Measurements from ENCODE around the gene MGAT4C.

MGAT4C gene

GRCh38 chr12:85948340-85948739, 307.9 kb downstream of the MGAT4C start (continued):
- TF ChIP-seq PATZ1 (CRISPR knock-in tag; IDR thresholded peaks at IDR 0.05; ENCODE audit: borderline replicate concordance) (no peak), ARNTL (CRISPR knock-in tag; IDR thresholded peaks at IDR 0.05; ENCODE audit: borderline replicate concordance, low read depth) (no peak), RARB (CRISPR knock-in tag; IDR thresholded peaks at IDR 0.05) (no peak), CSRNP3 (CRISPR knock-in tag; IDR thresholded peaks at IDR 0.05) (no peak)

GRCh38 chr12:85947286-85947685, 308.9 kb downstream of the MGAT4C start:
- no peak for TF ChIP-seq ZFP3 (CRISPR knock-in tag; IDR thresholded peaks at IDR 0.05)
- no peak for TF ChIP-seq GLIS3 (CRISPR knock-in tag; IDR thresholded peaks at IDR 0.05)
- TF ChIP-seq OSR1 (CRISPR knock-in tag; IDR thresholded peaks at IDR 0.05) = no peak
- no peak for TF ChIP-seq ARNTL (CRISPR knock-in tag; IDR thresholded peaks at IDR 0.05; ENCODE audit: borderline replicate concordance, low read depth)
- no peak for TF ChIP-seq PPARA (CRISPR knock-in tag; IDR thresholded peaks at IDR 0.05; ENCODE audit: borderline replicate concordance)
- no peak for TF ChIP-seq CREB5 (CRISPR knock-in tag; IDR thresholded peaks at IDR 0.05; ENCODE audit: low read depth)
- ATAC-seq = no peak

- TF ChIP-seq GLIS3 (CRISPR knock-in tag; IDR thresholded peaks at IDR 0.05) = no peak
- TF ChIP-seq SNAI2 (CRISPR knock-in tag; IDR thresholded peaks at IDR 0.05) = no peak
- no peak for TF ChIP-seq ZC3H10 (CRISPR knock-in tag; IDR thresholded peaks at IDR 0.05)
- no peak for TF ChIP-seq PPARA (CRISPR knock-in tag; IDR thresholded peaks at IDR 0.05; ENCODE audit: borderline replicate concordance)
- no peak for TF ChIP-seq TOX (CRISPR knock-in tag; IDR thresholded peaks at IDR 0.05; ENCODE audit: borderline replicate concordance)
- TF ChIP-seq ARNTL (CRISPR knock-in tag; IDR thresholded peaks at IDR 0.05; ENCODE audit: borderline replicate concordance, low read depth) = no peak
- TF ChIP-seq ZFP3 (CRISPR knock-in tag; IDR thresholded peaks at IDR 0.05) = no peak
- TF ChIP-seq ZNF70 (CRISPR knock-in tag; IDR thresholded peaks at IDR 0.05) = no peak
- TF ChIP-seq ISL1 (CRISPR knock-in tag; IDR thresholded peaks at IDR 0.05) = no peak
- TF ChIP-seq ZFP30 (CRISPR knock-in tag; IDR thresholded peaks at IDR 0.05) = no peak
- TF ChIP-seq RARB (CRISPR knock-in tag; IDR thresholded peaks at IDR 0.05) = no peak
- no peak for TF ChIP-seq BACH2 (CRISPR knock-in tag; IDR thresholded peaks at IDR 0.05; ENCODE audit: borderline replicate concordance)
- TF ChIP-seq PATZ1 (CRISPR knock-in tag; IDR thresholded peaks at IDR 0.05; ENCODE audit: borderline replicate concordance) = no peak
- no peak for TF ChIP-seq ZNF8 (CRISPR knock-in tag; IDR thresholded peaks at IDR 0.05)
- no peak for TF ChIP-seq CSRNP3 (CRISPR knock-in tag; IDR thresholded peaks at IDR 0.05)
- ATAC-seq = no peak
Measured at GRCh38 chr12:85946375-85946774, 309.8 kb downstream of the MGAT4C start.

- no peak for ATAC-seq
- TF ChIP-seq ZNF8 (CRISPR knock-in tag; IDR thresholded peaks at IDR 0.05) (no peak), CREB5 (CRISPR knock-in tag; IDR thresholded peaks at IDR 0.05; ENCODE audit: low read depth) (no peak), CSDC2 (CRISPR knock-in tag; IDR thresholded peaks at IDR 0.05) (no peak), ZC3H10 (CRISPR knock-in tag; IDR thresholded peaks at IDR 0.05) (no peak), ISL1 (CRISPR knock-in tag; IDR thresholded peaks at IDR 0.05) (no peak), TSHZ2 (CRISPR knock-in tag; IDR thresholded peaks at IDR 0.05) (no peak), OSR1 (CRISPR knock-in tag; IDR thresholded peaks at IDR 0.05) (no peak), ZFP3 (CRISPR knock-in tag; IDR thresholded peaks at IDR 0.05) (no peak), RARB (CRISPR knock-in tag; IDR thresholded peaks at IDR 0.05) (no peak), BACH2 (CRISPR knock-in tag; IDR thresholded peaks at IDR 0.05; ENCODE audit: borderline replicate concordance) (no peak), CSRNP3 (CRISPR knock-in tag; IDR thresholded peaks at IDR 0.05) (no peak), TCF4 (CRISPR knock-in tag; IDR thresholded peaks at IDR 0.05; ENCODE audit: borderline replicate concordance) (no peak)
Measured at GRCh38 chr12:85927166-85927565, 329.0 kb downstream of the MGAT4C start.
